A673 (cell line): Measurements from ENCODE around the gene ADAM10.

Experiments
- CTCF ChIP-seq: fragments of 300-800, 200-600 bp; sonication (generic); conservative IDR thresholded peaks from 2 replicates; pipeline ENCODE4 v1.5.1; 2017; ENCODE audit warnings: low read depth, mild to moderate bottlenecking, antibody characterized with exemption, low read length, moderate library complexity, mixed read lengths
- EZH2 ChIP-seq: fragments of 200-600 bp; sonication (generic); IDR thresholded peaks from 2 replicates; pipeline ENCODE4 v1.6.1; 2017; ENCODE audit warnings: borderline replicate concordance, low read depth, mild to moderate bottlenecking, mixed read lengths, antibody characterized with exemption, low read length; ENCODE audit not compliant: poor library complexity, severe bottlenecking

- TF ChIP-seq CTCF (no peak), EZH2 (no peak)
Observed at GRCh38 chr15:58726867-58727266, 22.6 kb downstream of the ADAM10 start.
